Subcutaneous abdominal adipose tissue (tissue), 5 donors: ENCODE measurements around the gene TFAM.
"Not testable (repeated sequence)": the region's sequence is repeated elsewhere in the genome, so short reads cannot be mapped to it uniquely, and the experiment has no call there.

ENCODE experiments used
- H3K27ac ChIP-seq: one replicate; pipeline ENCODE4 v1.7.0; 2013; ENCODE audit warnings: low read depth, mild to moderate bottlenecking, inconsistent platforms, low read length, moderate library complexity
- H3K27me3 ChIP-seq, 5 donors: one replicate each; pipeline ENCODE4 v1.7.0; 2013; ENCODE audit warnings: low read length in 5 of 5, inconsistent platforms in 1 of 5; ENCODE audit not compliant: control insufficient read depth in 5 of 5, insufficient read depth in 4 of 5
- H3K36me3 ChIP-seq, 5 donors: one replicate each; pipeline ENCODE4 v1.7.0; 2013; ENCODE audit warnings: low read length in 5 of 5; ENCODE audit not compliant: control insufficient read depth in 5 of 5, insufficient read depth in 5 of 5
- H3K4me1 ChIP-seq, 5 donors: one replicate each; pipeline ENCODE4 v1.7.0; 2013; ENCODE audit warnings: low read length in 5 of 5, mild to moderate bottlenecking in 3 of 5, moderate library complexity in 1 of 5; ENCODE audit not compliant: control insufficient read depth in 5 of 5, insufficient read depth in 5 of 5
- H3K4me3 ChIP-seq, 5 donors: one replicate each; pipeline ENCODE4 v1.7.0; 2013; ENCODE audit warnings: low read length in 5 of 5, low read depth in 1 of 5
- H3K9ac ChIP-seq, 5 donors: one replicate each; pipeline ENCODE4 v1.7.0; 2013; ENCODE audit warnings: low read length in 5 of 5, mild to moderate bottlenecking in 4 of 5, moderate library complexity in 3 of 5
- H3K9me3 ChIP-seq, 5 donors: one replicate each; pipeline ENCODE4 v1.7.0; 2013; ENCODE audit warnings: low read length in 5 of 5; ENCODE audit not compliant: control insufficient read depth in 5 of 5
- donor health status: healthy.
- donor health status: healthy.
- donor health status: healthy.
- donor health status: healthy.
- donor health status: healthy.

Gene TFAM

DNA sequence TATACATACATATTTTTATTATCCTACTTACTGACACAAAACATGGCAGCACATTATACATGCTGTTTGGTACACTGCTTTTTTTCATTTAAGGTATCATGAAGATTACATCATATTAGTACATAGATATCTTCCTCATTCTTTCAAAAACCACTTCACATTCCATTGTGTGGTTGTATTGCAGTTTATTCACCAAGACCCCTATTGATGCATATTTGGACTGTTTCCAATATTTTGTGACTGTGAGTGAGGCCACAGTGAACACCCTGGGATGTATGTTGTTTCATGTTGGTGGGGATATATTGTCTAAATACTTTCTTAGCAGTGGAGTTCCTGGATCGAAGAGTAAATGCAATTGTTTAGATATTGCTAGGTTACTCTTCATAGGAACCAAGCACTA, 39.0 kb downstream of the TFAM start:
- H3K4me3 ChIP-seq = no peak overlapping the region
- no peaks in the 10 kb centered on the region for H3K4me1 ChIP-seq
- no peak overlapping the region for H3K27ac ChIP-seq
- H3K9ac ChIP-seq = no peak overlapping the region
- peaks cover 0 to 8% (median 3%) of the 10 kb centered on the region in 5 donors for H3K9me3 ChIP-seq
- H3K36me3 ChIP-seq = no peaks in the 10 kb centered on the region
- H3K27me3 ChIP-seq = no peaks in the 10 kb centered on the region

GRCh38 chr10:58428436-58428835, 43.2 kb downstream of the TFAM start:
- not testable (repeated sequence) for H3K4me1 ChIP-seq, H3K36me3 ChIP-seq, H3K27me3 ChIP-seq, H3K4me3 ChIP-seq, H3K9me3 ChIP-seq, H3K9ac ChIP-seq, H3K27ac ChIP-seq

- H3K36me3 ChIP-seq = no peaks in the 10 kb centered on the region
- H3K27ac ChIP-seq = no peak overlapping the region
- no peaks in the 10 kb centered on the region for H3K27me3 ChIP-seq
- no peak overlapping the region for H3K9ac ChIP-seq
- H3K4me1 ChIP-seq = peaks cover 0 to 10% (median 5%) of the 10 kb centered on the region in 5 donors
- H3K9me3 ChIP-seq = no peaks in the 10 kb centered on the region
- no peak overlapping the region for H3K4me3 ChIP-seq
Observed at GRCh38 chr10:58431903-58432302, 46.7 kb downstream of the TFAM start.

GRCh38 chr10:58433066-58433465, 47.9 kb downstream of the TFAM start:
- Histone ChIP-seq H3K9ac (no peak overlapping the region), H3K27me3 (no peaks in the 10 kb centered on the region), H3K4me1 (peaks cover 0 to 17% (median 8%) of the 10 kb centered on the region in 5 donors), H3K4me3 (no peak overlapping the region), H3K9me3 (no peaks in the 10 kb centered on the region), H3K27ac (no peak overlapping the region), H3K36me3 (no peaks in the 10 kb centered on the region)

- no peaks in the 10 kb centered on the region for H3K36me3 ChIP-seq
- H3K27ac ChIP-seq = no peak overlapping the region
- no peak overlapping the region for H3K9ac ChIP-seq
- H3K4me3 ChIP-seq = no peak overlapping the region
- H3K9me3 ChIP-seq = no peaks in the 10 kb centered on the region
- H3K27me3 ChIP-seq = no peaks in the 10 kb centered on the region
- H3K4me1 ChIP-seq = peaks cover 0 to 20% (median 11%) of the 10 kb centered on the region in 5 donors
Observed at GRCh38 chr10:58433571-58433970, 48.4 kb downstream of the TFAM start.

DNA sequence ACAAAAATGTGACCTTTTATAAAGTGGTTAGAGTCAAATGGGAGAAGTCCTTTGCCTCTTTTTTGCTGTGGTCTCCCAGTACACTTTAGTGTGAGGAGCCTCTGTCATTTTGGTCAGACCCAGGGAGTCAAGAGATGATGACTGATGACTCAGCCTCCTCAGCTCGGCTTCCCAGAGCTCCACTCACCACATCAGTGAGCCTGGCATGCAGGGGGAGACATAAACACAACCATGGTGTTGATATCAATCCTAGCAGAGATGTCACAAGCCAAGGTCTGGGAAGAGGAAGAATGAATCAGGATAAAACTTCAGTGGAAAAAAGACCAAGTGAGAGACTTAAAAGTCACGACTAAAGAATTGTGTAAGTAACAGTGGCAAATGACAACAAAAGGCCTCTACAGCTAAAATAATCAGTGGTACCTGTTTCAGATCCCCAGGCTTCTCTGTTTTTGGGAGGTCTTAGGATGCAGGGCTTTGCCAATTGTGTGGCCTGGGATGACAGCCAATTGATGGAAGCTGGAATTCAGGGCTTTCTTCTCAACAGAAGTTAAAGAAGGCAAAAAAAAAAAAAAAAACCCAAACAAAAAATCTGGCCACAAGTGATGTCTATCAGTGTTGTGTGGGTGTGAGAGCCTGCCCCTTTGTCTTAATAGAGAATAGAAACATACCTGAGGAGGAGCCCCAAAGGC, 50.2 kb downstream of the TFAM start:
- Histone ChIP-seq H3K9ac (no peak overlapping the region), H3K4me1 (peaks cover 2 to 26% (median 14%) of the 10 kb centered on the region in 5 donors), H3K4me3 (no peak overlapping the region), H3K36me3 (no peaks in the 10 kb centered on the region), H3K27ac (no peak overlapping the region), H3K27me3 (no peaks in the 10 kb centered on the region), H3K9me3 (peaks cover 0 to 2% (median 0%) of the 10 kb centered on the region in 5 donors)

DNA sequence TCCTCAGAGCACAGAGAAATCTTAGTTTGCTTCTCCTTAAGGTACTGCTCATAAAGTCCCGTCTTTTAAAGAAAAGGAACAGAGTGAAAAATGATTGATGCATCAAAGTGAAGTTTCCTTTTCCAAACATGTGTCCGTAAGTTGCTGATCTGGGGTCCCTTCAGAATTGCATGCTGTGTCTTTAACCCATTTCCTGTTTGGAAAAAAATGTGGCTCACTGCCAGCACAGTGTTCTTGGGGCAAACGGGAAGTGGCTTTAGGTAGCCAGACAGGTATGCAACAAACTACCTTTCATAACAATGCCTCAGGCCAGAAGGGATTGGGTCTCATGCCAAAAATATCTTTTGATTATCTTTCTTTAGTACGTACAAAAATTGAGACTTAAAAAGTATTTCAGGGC, 50.9 kb downstream of the TFAM start:
- Histone ChIP-seq H3K4me1 (peaks cover 2 to 26% (median 14%) of the 10 kb centered on the region in 5 donors), H3K27ac (no peak overlapping the region), H3K9me3 (peaks cover 0 to 2% (median 0%) of the 10 kb centered on the region in 5 donors), H3K36me3 (no peaks in the 10 kb centered on the region), H3K9ac (no peak overlapping the region), H3K27me3 (no peaks in the 10 kb centered on the region), H3K4me3 (no peak overlapping the region)

DNA sequence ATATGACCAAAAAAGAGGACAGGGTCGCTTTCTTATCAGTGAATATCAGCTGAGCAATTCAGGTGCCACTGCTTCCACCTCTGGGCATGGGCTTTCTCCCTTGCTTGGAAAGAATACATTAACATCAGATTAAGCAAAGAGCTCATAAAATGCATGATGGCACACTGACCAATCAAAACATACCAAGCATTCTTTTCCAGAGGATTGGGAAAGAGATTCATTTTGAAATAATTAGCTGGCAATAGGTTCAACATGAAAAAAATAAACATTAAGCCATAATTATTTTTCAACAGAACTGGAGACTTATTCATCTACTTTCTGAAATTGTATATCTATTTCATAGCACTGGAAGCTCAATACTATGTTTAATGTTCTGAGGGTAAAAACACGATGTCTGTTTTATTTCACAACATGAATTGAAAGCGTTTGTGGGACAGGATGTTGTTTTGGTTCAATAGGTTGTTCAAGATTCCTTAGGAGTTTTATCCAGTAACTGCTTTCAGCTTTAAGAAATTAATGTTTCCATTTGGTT, 53.2 kb downstream of the TFAM start:
- Histone ChIP-seq H3K27ac (peak overlapping the region; percentile 26), H3K9ac (peak overlapping the region in 1 of 5 donors; percentile 14)

GRCh38 chr10:58438986-58439385, 53.8 kb downstream of the TFAM start:
- Histone ChIP-seq H3K27me3 (no peaks in the 10 kb centered on the region), H3K27ac (peak overlapping the region; percentile 26), H3K9ac (no peak overlapping the region), H3K4me1 (peaks cover 2 to 26% (median 14%) of the 10 kb centered on the region in 5 donors), H3K9me3 (peaks cover 0 to 2% (median 0%) of the 10 kb centered on the region in 5 donors), H3K36me3 (no peaks in the 10 kb centered on the region), H3K4me3 (no peak overlapping the region)

More for the DNA sequence above, 53.2 kb downstream of the TFAM start:
- peaks cover 0 to 2% (median 0%) of the 10 kb centered on the region in 5 donors for H3K9me3 ChIP-seq
- no peak overlapping the region for H3K4me3 ChIP-seq
- no peaks in the 10 kb centered on the region for H3K36me3 ChIP-seq
- H3K4me1 ChIP-seq = peaks cover 2 to 26% (median 14%) of the 10 kb centered on the region in 5 donors
- H3K27me3 ChIP-seq = no peaks in the 10 kb centered on the region

DNA sequence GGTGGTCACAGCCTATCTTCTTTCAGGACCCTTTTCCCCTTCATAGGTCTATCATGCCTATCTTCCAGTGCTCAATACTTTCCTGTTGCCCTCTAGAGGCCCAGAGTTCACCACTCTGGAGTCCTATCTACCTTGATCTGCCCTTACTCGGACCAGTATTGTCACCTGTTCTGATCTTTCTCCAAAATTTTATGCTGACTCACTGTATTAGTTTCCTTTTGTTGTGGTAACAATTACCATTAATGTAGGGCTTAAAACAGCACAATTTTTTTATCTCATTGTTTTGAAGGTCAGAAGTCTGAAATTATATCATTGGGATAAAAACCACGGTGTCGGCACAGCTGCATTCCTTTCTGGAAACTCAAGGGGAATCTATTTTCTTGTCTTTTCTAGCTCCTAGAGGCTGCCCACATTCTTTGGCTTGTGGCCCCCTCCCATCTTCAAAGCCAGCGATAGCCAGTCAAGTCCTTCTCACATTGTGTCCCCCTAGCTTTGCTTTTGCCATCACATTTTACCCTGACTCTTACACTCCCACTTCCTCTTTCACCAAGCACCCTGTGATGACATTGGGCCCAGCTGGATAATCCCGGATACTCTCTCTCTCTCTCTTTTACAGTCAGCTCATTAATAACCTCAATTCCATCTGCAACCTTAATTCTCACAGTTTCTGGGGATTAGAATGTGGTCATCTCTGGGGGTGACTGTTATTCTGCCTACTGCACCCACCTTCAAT, 54.6 kb downstream of the TFAM start:
- H3K4me1 ChIP-seq = peaks cover 2 to 33% (median 14%) of the 10 kb centered on the region in 5 donors
- H3K9me3 ChIP-seq = peaks cover 0 to 2% (median 0%) of the 10 kb centered on the region in 5 donors
- no peaks in the 10 kb centered on the region for H3K27me3 ChIP-seq
- no peak overlapping the region for H3K4me3 ChIP-seq
- no peak overlapping the region for H3K27ac ChIP-seq
- no peak overlapping the region for H3K9ac ChIP-seq
- no peaks in the 10 kb centered on the region for H3K36me3 ChIP-seq
